Transverse colon (tissue), 3 donors: ENCODE measurements around the gene TAS1R3.

ENCODE experiments used
- POLR2A ChIP-seq: fragments of 450-650 bp; IDR thresholded peaks from one replicate; pipeline ENCODE4 v1.6.1; 2016; ENCODE audit warnings: antibody characterized with exemption, mild to moderate bottlenecking, moderate library complexity
- TF ChIP-seq, protein P1 (sequence below), 5 experiments: fragments of 200-600 bp in 3 of 5; fragments of 450-650 bp in 2 of 5; sonication (generic) in 3 of 5; IDR thresholded peaks; 1 replicate in 2 of 5; 2 replicates in 3 of 5; pipeline ENCODE4 v1.5.1; 2016 to 2017; ENCODE audit warnings: antibody characterized with exemption in 5 of 5, inconsistent platforms in 3 of 5, mild to moderate bottlenecking in 2 of 5, moderate library complexity in 1 of 5

DNA sequence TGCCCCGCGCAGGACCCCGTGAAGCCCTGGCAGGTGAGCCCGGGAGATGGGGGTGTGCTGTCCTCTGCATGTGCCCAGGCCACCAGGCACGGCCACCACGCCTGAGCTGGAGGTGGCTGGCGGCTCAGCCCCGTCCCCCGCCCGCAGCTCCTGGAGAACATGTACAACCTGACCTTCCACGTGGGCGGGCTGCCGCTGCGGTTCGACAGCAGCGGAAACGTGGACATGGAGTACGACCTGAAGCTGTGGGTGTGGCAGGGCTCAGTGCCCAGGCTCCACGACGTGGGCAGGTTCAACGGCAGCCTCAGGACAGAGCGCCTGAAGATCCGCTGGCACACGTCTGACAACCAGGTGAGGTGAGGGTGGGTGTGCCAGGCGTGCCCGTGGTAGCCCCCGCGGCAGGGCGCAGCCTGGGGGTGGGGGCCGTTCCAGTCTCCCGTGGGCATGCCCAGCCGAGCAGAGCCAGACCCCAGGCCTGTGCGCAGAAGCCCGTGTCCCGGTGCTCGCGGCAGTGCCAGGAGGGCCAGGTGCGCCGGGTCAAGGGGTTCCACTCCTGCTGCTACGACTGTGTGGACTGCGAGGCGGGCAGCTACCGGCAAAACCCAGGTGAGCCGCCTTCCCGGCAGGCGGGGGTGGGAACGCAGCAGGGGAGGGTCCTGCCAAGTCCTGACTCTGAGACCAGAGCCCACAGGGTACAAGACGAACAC lies 1.8 kb downstream of the TAS1R3 start:
- TF ChIP-seq, protein P1, sequence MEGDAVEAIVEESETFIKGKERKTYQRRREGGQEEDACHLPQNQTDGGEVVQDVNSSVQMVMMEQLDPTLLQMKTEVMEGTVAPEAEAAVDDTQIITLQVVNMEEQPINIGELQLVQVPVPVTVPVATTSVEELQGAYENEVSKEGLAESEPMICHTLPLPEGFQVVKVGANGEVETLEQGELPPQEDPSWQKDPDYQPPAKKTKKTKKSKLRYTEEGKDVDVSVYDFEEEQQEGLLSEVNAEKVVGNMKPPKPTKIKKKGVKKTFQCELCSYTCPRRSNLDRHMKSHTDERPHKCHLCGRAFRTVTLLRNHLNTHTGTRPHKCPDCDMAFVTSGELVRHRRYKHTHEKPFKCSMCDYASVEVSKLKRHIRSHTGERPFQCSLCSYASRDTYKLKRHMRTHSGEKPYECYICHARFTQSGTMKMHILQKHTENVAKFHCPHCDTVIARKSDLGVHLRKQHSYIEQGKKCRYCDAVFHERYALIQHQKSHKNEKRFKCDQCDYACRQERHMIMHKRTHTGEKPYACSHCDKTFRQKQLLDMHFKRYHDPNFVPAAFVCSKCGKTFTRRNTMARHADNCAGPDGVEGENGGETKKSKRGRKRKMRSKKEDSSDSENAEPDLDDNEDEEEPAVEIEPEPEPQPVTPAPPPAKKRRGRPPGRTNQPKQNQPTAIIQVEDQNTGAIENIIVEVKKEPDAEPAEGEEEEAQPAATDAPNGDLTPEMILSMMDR (IDR thresholded peaks at IDR 0.05), result no peak
- no peak for TF ChIP-seq POLR2A
